G401.6 (cell line): Measurements from ENCODE around the gene ATG9B.

Experiments
- FAIRE-seq: peaks from 2 replicates; lab custom pipeline; 2012; peaks lifted over from hg19 to GRCh38; lab: Jason Lieb, UNC

Gene ATG9B

DNA sequence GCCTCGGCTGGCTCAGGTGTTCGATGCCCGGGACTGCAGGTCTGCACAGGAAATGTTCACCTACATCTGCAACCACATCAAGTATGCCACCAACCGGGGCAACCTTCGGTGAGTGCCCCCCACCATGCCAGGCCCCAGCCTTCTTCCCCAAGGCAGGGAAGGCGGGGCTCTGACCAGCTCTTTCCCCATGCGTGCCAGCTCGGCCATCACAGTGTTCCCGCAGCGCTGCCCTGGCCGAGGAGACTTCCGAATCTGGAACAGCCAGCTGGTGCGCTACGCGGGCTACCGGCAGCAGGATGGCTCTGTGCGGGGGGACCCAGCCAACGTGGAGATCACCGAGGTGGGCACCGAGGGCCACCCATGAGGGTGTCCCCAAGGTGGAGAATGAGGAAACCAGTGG is 26.0 kb downstream of the ATG9B start:
- no peak for FAIRE-seq

DNA sequence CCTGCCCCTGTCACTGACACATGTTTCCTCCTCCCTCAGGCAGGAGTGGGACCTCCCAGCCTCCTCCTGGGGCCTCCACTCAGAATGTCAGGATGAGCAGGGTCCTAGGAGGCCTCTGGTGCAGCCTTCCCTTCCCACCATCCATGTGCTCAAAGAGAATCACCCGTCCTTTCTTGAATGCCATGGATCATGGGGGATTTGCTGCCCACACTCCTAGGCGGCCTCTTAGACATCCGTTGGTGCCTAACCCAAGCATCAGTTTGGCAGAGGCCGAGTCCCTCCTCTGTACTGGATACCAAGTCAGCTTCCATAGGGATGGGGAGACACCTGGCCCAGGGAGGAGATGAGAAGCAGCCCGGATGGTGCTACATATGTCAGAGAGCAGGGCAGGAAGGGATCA is 26.5 kb downstream of the ATG9B start:
- FAIRE-seq: no peak

DNA sequence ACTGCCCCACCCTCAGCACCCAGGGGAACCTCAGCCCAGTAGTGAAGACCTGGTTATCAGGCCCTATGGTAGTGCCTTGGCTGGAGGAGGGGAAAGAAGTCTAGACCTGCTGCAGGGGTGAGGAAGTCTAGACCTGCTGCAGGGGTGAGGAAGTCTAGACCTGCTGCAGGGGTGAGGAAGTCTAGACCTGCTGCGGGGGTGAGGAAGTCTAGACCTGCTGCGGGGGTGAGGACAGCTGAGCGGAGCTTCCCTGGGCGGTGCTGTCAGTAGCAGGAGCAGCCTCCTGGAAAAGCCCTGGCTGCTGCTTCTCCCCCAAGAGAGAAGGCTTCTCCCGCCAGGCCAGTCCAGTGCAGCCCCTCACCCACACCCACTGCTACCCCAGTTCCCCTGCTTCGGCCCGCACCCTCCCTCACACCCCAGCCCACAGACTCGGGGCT is 27.2 kb downstream of the ATG9B start:
- FAIRE-seq: no peak

DNA sequence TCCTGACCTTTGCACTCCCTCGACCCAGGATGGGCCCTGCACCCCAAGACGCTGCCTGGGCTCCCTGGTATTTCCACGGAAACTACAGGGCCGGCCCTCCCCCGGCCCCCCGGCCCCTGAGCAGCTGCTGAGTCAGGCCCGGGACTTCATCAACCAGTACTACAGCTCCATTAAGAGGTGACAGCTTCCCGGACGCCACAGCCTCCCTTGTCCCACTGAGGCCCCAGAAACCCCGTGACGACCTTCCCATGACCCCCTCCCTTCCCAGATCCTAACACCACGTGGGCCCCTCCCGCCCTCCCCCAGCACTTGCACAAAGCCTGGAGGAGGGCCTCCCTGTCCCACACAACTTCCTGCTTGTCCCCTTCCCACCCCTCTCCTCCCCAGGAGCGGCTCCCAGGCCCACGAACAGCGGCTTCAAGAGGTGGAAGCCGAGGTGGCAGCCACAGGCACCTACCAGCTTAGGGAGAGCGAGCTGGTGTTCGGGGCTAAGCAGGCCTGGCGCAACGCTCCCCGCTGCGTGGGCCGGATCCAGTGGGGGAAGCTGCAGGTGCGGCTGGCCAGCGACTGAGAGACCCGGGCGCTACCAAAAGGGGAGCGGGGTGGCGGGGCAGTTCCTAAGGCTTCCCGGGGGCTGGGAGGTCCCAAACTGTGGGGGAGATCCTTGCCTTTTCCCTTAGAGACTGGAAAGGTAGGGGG is 27.8 kb downstream of the ATG9B start:
- no peak for FAIRE-seq

DNA sequence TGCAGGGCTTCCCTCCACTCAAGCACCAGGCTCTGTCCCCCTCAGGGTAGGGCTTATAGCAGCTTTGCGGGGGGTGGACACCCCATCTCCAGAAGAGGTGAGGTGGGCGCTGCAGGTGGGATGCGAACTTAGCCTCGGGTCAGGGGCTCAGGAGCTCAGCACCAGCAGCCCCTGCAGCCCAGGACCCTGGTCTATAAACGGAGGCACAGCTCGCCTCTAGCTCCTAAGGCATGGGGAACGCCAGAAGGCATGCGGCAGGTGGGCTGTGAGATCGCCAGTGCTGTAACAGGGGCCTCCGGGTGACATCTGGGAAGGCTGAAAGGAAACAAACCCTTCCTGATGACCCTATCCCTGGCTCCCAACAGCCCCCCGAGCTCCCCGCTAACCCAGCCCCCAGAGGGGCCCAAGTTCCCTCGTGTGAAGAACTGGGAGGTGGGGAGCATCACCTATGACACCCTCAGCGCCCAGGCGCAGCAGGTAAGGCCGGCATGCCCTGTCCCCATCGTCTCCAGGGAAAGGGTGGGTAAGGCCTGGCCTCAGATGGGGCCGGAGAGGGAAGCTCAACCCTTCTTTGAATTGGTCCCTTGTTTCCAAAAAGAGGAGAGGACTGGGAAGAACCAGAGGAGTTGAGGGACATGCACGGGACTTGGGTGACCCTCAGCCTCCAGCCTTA is 29.3 kb downstream of the ATG9B start:
- no peak for FAIRE-seq

DNA sequence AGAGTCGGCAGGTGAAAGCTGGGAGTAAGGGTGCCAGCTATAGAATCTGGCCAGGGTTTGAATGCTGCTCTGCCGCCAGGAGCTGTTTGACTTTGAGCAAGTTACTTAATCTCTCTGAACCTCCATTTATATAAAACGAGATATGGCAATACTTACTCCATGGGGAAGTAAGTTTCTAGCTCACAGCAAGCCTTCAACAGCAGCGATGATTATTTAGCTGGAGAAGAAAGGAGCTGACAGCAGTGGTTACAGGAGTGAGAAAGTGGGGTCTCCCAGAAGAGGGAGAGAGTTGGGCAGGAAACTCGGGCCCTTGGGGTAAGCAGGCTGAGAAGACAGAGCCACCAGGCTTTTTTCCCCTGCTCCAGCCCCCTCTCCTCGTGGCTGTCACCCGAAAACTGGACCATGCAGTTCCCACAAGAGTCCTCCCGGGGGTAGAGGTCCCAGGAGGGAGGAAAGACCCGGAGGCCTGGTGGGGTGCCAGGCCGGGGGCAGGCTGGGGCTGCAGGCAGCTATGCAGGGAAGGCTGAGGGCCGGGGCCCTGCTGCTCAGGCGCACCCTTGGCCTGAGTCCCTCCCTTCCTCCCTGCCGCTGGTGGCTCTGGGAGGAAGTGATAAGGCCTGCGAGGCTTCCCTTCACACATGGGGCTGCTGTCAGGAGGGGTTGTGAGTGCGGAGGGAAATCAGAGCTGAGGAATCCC is 30.0 kb downstream of the ATG9B start:
- no peak for FAIRE-seq

DNA sequence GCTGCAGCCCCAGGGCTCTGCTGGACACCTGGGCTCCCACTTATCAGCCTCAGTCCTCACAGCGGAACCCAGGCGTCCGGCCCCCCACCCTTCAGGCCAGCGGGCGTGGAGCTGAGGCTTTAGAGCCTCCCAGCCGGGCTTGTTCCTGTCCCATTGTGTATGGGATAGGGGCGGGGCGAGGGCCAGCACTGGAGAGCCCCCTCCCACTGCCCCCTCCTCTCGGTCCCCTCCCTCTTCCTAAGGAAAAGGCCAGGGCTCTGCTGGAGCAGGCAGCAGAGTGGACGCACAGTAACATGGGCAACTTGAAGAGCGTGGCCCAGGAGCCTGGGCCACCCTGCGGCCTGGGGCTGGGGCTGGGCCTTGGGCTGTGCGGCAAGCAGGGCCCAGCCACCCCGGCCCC is 30.8 kb downstream of the ATG9B start:
- FAIRE-seq: no peak

DNA sequence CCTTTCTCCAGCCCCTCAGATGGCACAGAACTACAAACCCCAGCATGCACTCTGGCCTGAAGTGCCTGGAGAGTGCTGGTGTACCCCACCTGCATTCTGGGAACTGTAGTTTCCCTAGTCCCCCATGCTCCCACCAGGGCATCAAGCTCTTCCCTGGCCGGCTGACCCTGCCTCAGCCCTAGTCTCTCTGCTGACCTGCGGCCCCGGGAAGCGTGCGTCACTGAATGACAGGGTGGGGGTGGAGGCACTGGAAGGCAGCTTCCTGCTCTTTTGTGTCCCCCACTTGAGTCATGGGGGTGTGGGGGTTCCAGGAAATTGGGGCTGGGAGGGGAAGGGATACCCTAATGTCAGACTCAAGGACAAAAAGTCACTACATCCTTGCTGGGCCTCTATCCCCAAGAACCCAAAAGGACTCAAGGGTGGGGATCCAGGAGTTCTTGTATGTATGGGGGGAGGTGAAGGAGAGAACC is 31.4 kb downstream of the ATG9B start:
- FAIRE-seq: no peak

DNA sequence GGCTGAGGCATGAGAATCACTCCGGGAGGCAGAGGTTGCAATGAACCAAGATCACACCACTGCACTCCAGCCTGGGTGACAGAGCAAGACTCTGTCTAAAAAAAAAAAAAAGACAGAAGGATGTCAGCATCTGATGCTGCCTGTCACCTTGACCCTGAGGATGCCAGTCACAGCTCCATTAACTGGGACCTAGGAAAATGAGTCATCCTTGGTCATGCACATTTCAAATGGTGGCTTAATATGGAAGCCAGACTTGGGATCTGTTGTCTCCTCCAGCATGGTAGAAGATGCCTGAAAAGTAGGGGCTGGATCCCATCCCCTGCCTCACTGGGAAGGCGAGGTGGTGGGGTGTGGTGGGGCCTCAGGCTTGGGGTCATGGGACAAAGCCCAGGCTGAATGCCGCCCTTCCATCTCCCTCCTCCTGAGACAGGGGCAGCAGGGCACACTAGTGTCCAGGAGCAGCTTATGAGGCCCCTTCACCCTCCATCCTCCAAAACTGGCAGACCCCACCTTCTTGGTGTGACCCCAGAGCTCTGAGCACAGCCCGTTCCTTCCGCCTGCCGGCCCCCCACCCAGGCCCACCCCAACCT is 32.1 kb downstream of the ATG9B start:
- no peak for FAIRE-seq

DNA sequence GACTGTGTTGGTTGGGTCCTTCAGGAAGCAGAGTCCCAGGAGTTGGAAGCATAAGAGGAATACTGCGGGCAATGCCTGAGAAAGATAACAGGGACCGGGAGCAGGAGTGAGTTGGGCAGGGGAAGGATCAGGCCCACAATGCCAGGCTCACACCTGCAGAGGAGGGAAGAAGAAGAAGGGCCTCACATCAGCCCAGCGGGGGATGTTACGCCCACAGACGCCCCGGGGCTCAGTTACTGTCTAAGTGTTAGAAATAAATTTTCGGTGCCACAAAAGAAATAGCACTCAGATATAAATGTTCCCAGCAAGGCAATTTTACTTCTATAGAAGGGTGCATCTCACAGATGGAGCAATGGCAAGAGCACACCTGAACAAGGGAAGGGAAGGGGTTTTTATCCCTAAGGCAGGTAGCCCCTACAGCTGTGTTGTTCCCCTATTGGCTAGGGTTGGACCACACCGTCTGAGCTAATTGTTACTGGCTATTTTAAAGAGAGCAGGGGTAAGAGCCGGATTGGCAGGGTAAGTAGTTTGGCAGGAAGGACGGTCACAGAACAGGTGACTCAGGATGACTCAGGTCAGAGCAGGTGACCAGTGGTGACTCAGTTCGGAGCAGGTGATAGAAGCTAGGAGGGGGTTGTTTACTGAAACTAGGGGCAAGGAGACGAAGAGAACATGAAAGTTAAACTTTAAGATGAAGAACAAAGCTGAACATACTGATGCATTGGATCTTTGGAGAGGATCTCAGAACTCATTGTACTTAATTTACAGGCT is 33.7 kb downstream of the ATG9B start, which contains the start of gene NOS3:
Gene NOS3 (plus strand): TSS at position 602 of the 771 bp plus-strand sequence. CDS start 2,787 bp downstream, outside the sequence.
- FAIRE-seq: no peak

DNA sequence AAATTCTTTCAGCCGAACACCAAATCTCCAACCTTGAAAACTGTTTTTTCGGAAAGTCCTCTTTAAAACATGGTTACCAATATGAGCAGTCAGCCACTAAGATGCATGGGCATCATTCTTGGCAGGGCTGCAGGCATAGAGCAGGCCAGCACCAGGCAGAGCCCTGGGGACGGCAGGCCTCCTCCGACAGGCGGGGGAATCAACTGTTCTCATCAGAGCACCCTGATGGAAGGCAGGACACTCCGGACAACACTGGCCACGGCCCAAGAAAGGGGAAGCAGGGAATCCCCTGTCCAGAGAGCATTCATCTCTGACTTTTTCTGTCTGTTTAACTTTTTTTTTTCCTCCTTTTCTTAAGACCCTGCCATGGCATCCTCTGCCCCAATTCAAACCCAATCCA is 34.8 kb downstream of the ATG9B start:
- FAIRE-seq: no peak

DNA sequence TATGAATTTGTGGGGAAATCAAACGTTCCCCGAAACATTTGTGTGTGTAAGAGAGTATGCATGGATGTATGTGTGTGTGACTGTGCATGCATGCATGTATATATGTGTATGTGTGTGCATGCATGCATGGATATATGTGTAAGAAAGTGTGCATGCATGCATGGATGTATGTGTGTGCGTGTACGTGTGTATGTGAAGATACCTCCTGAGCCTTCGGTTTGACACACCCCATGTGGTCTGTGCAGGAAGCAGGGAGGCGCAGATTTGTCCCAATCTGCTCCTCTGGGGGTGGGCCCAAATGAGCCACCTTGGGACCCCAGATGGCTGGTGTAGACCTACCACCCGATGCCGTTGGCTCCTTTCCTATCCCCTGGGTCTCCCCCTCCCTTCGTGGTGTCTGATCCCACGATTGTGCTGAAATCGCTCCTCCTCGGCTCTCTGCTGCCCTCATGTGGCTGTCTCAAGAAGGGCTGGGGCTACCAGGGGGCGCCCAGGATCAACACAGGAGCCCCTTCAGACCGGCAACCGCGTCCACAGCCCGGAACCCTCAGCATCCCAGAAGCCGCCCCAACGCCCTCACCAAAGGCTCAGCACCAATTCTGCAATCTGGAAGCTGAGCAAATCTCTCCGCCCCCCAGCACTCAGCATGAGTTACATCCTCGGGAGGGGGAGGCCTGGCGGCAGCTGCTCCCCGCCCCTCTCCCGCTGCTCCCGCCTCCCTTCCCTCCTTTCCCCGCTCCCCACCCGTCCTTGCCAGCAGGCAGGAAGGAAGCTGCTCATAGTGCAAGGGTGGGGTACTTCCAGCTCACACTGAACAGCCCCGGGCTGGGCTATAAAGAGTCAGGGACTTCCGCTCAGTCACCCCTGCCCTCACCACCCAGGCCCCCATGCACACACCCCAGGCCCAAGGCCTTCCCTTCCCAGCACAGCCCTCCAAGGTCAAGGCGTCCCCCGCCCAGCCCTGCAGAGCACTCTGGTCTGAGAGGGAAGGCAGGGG is 35.8 kb downstream of the ATG9B start:
- no peak for FAIRE-seq

DNA sequence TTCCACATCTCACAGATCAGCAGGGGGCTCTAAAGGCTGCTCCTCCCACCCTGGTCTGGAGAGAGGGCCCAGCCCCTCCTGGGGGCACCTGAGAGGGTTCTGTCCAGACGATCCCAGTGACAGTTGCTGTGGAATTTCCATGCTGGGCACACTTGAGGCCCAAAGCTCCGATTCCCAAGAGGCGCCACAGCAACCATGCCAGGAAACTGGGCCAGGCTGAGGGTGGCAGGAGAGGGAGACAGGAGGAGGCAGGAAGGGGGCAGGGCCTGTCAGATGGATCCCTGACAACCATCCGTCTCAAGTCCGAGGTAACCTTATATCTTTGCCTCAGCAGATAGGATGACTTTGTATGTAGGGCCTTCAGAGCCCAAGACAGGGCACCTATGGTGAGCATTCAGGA is 37.7 kb downstream of the ATG9B start:
- no peak for FAIRE-seq

DNA sequence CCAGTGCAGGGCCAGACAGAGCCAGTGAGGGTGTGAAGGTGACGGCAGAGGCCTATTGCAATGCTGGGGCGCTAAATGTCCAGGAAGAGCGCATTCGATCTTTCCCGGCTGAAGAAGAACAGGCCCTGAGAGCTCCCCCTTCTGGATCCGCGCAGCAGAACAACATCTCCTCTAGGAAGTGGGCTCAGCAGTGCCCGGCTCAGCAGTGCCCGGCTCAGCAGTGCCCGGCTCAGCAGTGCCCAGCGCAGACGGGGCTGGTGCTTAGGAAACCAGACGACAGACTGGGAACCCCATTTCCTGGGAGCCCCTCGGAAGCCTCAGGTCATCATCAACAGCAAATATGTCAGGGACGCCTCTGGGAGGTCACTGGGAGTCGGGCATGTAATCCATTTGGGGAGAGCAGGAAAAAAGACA is 38.2 kb downstream of the ATG9B start:
- no peak for FAIRE-seq

DNA sequence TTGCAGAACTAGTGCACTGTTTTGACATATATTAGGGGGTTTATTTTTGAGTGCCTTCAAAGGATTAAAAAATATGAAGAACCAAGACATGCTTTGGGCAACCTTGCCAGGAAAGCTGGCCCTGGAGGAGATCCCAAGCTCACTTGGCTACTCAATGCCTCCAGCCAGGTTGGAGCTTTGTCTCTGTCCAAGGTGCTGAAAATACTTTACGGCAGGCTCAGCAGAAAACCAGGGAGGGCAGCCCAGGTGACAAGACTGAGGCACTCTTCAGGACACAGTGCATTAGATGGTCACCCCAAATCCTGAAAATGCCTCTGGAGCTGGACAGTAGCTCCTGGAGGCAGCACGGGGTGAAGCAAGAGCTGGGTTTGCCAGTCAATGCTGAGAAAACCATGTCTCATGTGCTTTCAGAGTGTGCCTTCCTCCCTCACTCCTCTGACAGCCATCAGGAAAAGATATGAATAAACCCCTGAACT is 40.4 kb downstream of the ATG9B start:
- no peak for FAIRE-seq

DNA sequence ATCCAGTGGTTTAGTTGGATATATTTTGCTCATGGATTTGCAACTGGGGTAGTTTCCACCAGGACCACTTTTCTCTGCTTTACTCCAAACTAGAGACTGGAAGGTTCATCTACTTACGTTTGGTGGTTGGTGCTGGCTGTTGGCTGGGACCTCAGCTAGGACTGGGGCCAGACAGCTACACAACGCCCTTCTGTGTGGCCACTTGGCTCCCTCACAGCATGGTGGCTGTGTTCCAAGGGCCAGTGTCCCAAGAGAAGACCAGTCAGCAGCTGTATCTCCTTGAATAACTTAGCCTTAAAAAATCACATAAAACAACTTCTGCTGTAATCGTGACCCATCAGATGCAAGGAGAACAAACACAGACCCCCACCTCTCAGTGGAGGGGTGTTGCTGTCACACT is 41.9 kb downstream of the ATG9B start:
- FAIRE-seq: no peak

DNA sequence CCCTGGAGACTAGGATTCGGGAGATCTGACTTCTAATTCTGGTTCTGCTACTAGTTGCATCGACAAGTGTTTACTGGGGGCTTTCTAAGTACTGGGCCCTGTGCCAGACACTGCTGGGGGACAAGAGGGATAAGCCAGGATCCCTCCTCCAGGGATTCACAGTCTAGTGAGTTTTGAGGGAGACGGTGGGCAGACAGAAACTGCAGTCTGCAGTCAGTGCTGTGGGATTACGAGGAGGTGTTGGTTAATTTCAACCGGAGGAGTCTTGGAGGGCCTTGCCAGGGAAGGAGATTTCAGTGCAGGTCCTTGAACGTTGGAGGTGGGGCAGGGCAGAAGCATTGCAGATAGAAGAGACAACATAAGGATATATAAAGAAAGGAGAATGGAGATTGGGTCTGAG is 42.6 kb downstream of the ATG9B start:
- no peak for FAIRE-seq

DNA sequence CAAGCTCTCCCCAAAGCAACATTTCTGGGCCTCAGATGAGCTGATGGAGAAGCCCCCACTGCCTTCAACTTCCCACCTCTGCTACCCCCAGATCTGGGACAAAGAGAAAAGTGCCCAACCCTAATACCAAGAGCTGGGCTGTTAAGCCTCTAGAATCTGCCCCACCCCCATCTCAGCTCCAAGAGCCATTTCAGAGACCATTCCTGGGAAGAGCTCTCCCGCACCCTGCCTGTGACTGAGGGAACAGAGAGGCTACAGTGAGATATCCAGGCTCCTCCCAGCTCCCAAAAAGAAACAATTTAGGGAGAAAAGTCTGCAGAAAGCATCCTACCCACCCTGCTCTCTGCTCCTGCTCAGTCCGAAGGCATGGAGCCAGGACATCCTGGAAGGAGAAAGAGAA is 43.6 kb downstream of the ATG9B start:
- no peak for FAIRE-seq

DNA sequence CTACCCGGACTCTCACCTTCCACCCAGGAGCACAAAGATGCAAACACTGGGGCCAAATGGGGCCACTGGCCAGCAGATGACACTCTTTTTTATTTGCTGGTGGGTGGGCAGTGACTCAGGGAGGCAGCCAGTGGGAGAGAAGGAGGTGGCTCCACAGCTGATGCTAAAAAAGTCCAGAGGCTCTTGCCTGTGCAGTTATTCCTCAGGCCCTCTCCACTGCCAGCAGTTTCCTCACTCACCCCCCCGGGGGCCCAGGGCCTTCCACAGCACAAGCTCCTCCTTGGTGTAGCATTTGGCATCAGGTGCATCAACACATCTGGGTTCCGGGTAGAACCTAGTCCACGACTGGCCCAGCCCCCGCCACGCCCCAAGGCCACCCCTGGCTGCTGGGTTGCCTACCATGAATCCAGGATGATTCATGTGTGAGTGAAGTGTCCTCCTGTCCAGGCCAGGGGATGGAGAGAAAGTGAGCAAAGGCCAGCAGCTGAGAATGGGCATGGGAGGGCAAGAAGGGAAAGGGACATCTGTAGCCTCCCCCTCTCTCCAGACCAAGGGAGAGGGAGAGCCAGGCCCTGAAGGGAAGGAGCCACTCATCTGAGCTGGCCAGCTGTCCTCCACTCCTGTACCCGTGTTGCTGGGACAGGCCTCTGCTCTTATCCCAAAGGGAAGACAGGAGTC is 44.4 kb downstream of the ATG9B start:
- FAIRE-seq: no peak

DNA sequence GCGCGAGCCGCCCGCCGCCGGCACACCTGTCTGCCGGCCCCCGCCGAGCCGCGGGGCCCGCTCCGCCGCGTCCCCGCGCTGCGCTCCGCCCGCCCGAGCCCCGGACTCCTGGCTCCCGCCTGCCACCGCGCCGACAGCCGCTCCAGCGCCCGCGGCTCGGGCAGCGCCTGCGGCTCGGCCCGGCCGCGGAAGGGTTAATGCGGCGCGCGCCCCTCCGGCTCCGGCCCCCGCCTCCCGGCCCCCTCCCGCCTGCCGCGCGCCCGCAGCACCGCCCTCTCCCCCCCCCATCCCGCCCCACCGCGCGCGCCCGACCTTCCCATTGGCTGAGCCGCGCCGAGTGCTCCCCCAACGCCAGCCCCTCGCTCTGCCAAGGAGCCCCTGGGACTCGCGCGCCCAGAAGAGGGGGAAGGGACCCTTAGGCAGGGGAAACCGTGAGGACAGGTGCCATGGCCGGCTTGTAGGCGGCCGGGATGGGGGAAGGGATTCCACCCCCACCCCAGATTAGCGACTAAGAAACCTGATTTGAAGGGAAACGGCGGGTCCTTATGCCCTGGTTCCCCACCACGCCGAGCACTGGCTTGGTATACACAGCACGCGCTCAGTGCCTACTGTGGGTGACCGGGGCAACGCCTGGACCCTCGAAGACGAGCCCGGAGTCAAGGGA is 46.0 kb downstream of the ATG9B start, which contains the start of gene KCNH2:
Gene KCNH2 (minus strand): TSS at position 196 of the 664 bp plus-strand sequence. CDS start 408 bp downstream, outside the sequence.
- no peak for FAIRE-seq
